ENCODE results near the gene MBTPS1.

DNA sequence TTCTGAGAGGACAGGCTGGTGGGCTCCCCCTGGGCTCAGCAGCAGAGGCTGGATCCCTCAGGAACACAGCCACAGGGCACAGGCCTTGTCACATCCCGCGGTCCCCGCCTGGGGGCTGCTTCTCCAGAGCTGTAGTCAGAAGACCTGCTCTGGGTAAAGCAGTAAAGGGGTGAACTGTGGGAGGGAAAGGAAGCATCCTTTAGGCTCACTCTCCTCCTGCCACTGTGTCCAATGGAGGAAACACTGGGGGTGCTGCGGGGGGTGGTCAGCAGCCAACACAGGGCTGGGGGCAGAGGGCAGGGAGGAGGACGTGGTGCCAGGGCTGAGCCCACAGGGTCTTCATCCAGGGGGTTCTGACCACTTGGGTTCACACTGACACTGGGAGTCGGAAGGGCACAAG is 69.1 kb downstream of the MBTPS1 start:
- TF ChIP-seq POLR2AphosphoS5 (IDR thresholded peaks at IDR 0.05) (no peak), POLR2A (IDR thresholded peaks at IDR 0.05) (no peak)
- TF ChIP-seq, protein P1, sequence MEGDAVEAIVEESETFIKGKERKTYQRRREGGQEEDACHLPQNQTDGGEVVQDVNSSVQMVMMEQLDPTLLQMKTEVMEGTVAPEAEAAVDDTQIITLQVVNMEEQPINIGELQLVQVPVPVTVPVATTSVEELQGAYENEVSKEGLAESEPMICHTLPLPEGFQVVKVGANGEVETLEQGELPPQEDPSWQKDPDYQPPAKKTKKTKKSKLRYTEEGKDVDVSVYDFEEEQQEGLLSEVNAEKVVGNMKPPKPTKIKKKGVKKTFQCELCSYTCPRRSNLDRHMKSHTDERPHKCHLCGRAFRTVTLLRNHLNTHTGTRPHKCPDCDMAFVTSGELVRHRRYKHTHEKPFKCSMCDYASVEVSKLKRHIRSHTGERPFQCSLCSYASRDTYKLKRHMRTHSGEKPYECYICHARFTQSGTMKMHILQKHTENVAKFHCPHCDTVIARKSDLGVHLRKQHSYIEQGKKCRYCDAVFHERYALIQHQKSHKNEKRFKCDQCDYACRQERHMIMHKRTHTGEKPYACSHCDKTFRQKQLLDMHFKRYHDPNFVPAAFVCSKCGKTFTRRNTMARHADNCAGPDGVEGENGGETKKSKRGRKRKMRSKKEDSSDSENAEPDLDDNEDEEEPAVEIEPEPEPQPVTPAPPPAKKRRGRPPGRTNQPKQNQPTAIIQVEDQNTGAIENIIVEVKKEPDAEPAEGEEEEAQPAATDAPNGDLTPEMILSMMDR (IDR thresholded peaks at IDR 0.05): no peak
